HUES48 (cell line): ENCODE data around the gene TMEM9B.
"Not testable (repeated sequence)": the region's sequence is repeated elsewhere in the genome, so short reads cannot be mapped to it uniquely, and the experiment has no call there.

Experiments used
- H3K27ac ChIP-seq: one replicate; pipeline ENCODE4 v1.7.0; 2013; ENCODE audit warnings: low read depth, low read length, inconsistent platforms
- H3K27me3 ChIP-seq: 2 replicates; pipeline ENCODE4 v1.6.1; 2013; ENCODE audit warnings: mild to moderate bottlenecking, low read length; ENCODE audit not compliant: control insufficient read depth, insufficient read depth
- H3K36me3 ChIP-seq: 2 replicates; pipeline ENCODE4 v1.6.1; 2013; ENCODE audit warnings: low read length; ENCODE audit not compliant: control insufficient read depth, insufficient read depth
- H3K4me1 ChIP-seq: 2 replicates; pipeline ENCODE4 v1.6.1; 2013; ENCODE audit warnings: mild to moderate bottlenecking, low read length; ENCODE audit not compliant: control insufficient read depth, insufficient read depth
- H3K4me3 ChIP-seq: 2 replicates; pipeline ENCODE4 v1.5.1; 2013; ENCODE audit warnings: mild to moderate bottlenecking, low read depth, low read length
- H3K9ac ChIP-seq: 2 replicates; pipeline ENCODE4 v1.6.1; 2013; ENCODE audit warnings: mild to moderate bottlenecking, low read depth, low read length, moderate library complexity
- H3K9me3 ChIP-seq: 2 replicates; pipeline ENCODE4 v1.6.1; 2013; ENCODE audit warnings: low read length; ENCODE audit not compliant: control insufficient read depth, insufficient read depth

TMEM9B gene

DNA sequence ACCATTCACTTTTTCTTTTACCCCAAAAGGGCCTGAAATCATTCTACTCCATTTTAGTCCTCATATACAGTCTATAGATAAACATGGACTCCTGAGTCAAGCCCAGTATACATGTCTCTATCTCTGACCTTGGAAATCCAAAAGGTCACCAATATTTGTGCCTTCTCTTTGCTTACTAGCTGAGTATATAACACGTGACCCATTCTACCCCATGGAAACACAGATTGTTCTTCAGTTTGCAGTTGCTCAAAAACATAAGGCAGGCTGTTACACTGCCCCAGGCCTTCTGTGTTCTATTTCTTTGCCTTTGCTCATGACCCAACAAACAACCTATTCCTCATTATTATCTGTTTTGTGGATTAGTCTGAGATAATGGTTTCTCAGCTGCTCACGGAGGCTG lies 33.8 kb upstream of the TMEM9B start:
- no peaks in the 10 kb centered on the region for H3K9me3 ChIP-seq
- H3K4me1 ChIP-seq: peaks cover 4% of the 10 kb centered on the region; the same call in 1 of the 2 replicates
- H3K4me3 ChIP-seq: no peak overlapping the region
- H3K9ac ChIP-seq: no peak overlapping the region
- no peak overlapping the region for H3K27ac ChIP-seq
- H3K27me3 ChIP-seq: peaks cover 23% of the 10 kb centered on the region
- H3K36me3 ChIP-seq: no peaks in the 10 kb centered on the region

DNA sequence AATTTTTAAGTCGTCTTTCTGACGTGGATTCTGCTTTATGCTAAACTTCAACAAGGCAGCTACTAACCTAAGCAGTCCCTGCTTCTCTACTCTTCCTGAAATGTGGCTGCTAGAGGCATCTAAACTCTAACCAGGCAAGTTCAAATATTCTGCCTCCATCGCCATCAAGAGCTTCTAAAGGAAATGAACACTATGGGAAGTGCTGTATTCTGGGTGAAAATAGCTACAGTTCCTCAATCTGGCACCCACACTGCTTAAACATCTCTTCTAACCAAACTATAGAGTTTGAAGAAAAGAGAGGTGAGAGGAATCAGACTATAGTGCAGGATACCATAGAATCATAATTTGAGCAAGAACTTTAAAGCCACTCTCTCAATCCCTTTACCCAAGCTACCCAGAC lies 33.2 kb upstream of the TMEM9B start:
- H3K36me3 ChIP-seq: no peaks in the 10 kb centered on the region
- no peak overlapping the region for H3K27ac ChIP-seq
- H3K9me3 ChIP-seq: no peaks in the 10 kb centered on the region
- no peak overlapping the region for H3K4me3 ChIP-seq
- H3K27me3 ChIP-seq: peaks cover 17% of the 10 kb centered on the region
- H3K9ac ChIP-seq: no peak overlapping the region
- H3K4me1 ChIP-seq: no peaks in the 10 kb centered on the region

DNA sequence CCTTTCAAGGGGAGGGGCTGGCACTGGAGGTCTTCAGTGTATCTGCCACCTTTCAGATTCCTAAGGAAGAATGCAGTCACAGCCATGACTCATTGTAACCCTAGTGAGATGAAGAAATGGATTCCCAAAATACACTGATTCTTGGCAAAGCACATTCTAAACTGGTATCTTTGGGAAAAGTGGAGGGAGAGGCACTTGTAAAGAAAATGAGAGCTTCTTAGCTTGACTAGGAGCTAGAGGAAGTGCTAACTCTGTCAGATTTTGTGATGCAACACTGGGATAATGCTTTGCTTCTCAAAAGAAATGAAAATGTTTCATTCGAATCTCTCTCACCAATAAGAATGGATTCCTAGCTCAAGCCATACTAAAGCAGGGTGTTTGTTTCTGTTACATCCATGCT lies 25.2 kb upstream of the TMEM9B start:
- Histone ChIP-seq H3K27ac (no peak overlapping the region), H3K9ac (no peak overlapping the region), H3K4me1 (no peaks in the 10 kb centered on the region), H3K27me3 (no peaks in the 10 kb centered on the region), H3K36me3 (no peaks in the 10 kb centered on the region), H3K9me3 (no peaks in the 10 kb centered on the region), H3K4me3 (no peak overlapping the region)

DNA sequence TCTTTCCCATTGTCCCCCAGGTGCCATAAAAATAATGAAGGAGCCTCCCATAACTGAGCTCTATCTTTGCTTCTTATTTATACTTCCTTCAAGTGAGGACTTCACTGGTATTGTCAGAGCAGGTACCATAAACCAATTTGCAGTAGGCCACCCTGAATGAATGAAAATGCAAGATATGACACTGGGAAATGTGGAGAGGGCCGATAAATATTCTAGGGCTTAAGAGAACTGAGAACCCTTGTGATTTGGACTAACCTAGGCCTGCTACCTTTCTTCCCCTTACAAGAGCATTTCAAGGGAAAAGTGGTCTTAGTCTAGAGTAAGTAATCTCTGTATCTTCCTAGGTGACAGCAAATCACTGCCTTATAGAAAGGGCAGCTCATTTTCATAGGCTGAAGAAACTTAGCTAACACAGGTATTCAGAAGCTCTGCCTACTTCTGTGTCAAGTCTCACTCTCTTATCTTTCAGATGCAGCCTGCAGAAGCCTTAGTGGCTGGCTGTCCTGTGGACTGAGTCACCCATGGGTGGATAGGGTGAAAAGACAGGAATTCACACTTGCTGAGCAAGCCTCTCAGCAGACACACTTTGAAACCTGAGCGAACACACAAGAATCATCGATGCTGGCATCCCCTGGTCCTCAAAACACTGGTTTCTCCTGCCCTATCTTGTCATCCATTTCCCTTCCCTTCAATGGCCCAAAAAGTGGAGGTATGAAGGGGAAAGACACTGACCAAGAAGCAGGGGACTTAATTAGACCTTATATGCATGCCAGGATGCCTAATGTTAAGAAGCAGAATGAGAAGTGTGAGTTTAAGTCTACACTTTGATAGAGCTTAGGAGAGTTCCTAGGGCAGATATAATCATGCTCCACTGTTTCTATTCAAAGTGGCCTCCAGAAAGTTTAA lies 24.3 kb upstream of the TMEM9B start:
- Histone ChIP-seq H3K27ac (no peak overlapping the region), H3K4me3 (no peak overlapping the region), H3K9ac (no peak overlapping the region), H3K4me1 (no peaks in the 10 kb centered on the region), H3K36me3 (no peaks in the 10 kb centered on the region), H3K27me3 (no peaks in the 10 kb centered on the region), H3K9me3 (no peaks in the 10 kb centered on the region)

DNA sequence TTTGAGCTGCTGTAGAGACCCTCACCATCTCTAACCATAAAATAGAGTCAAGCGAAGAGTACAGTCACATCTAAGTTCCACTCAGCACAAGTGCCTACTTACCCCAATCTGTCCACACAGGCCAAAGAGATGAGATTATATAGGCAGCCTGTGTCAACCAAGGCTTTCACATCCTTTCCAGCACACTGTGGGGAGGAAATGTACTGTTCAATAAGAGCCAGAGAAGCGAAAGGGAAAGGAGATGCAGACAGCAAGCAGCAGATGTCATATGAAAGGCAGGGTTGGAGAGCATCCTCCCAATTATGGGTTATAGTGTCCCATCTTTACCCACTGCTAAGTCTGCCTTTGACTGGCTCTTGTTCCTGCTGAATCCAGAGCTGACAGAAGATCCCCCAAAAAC lies 23.2 kb upstream of the TMEM9B start:
- Histone ChIP-seq H3K36me3 (no peaks in the 10 kb centered on the region), H3K27me3 (no peaks in the 10 kb centered on the region), H3K27ac (no peak overlapping the region), H3K4me1 (no peaks in the 10 kb centered on the region), H3K9me3 (no peaks in the 10 kb centered on the region), H3K4me3 (no peak overlapping the region), H3K9ac (no peak overlapping the region)

DNA sequence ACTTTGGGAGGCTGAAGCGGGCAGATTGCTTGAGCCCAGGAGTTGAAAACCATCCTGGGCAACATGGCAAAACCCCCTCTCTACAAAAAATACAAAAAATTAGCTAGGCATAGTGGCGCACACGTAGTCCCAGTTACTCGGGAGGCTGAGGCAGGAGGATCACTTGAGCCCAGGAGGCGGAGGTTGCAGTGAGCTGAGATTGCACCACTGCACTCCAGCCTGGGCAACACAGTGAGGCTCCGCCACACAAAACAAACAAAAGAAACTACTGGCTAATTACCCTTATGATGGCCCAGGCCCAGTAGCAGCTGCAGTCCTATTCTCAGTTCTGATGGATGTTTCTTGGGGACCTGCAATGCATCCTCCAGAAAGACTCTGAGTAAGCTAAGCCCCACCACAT lies 22.5 kb upstream of the TMEM9B start:
- not testable (repeated sequence) for H3K9me3 ChIP-seq, H3K36me3 ChIP-seq, H3K27ac ChIP-seq, H3K9ac ChIP-seq, H3K27me3 ChIP-seq, H3K4me3 ChIP-seq, H3K4me1 ChIP-seq

DNA sequence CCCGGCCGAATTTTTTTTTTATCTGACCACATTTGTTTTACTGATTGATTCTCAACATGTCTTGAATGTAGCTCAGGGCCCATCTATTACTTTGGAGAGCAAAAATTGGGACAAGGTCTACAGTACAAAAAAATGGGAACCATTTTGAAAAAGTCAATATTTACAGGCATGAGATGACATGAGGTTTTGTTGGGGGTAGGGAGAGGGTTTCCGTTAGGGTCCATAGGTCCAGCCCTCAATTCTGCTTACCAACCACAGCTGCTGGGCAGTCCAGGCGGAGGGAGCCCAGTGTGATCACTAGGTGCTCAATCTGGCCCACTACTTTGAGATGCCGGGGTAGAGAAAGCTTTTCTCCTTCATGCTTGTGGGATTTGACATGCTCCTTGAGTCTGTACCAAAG lies 21.2 kb upstream of the TMEM9B start:
- Histone ChIP-seq H3K9me3 (no peaks in the 10 kb centered on the region), H3K27me3 (no peaks in the 10 kb centered on the region), H3K36me3 (no peaks in the 10 kb centered on the region), H3K4me3 (no peak overlapping the region), H3K27ac (no peak overlapping the region), H3K4me1 (no peaks in the 10 kb centered on the region), H3K9ac (no peak overlapping the region)

DNA sequence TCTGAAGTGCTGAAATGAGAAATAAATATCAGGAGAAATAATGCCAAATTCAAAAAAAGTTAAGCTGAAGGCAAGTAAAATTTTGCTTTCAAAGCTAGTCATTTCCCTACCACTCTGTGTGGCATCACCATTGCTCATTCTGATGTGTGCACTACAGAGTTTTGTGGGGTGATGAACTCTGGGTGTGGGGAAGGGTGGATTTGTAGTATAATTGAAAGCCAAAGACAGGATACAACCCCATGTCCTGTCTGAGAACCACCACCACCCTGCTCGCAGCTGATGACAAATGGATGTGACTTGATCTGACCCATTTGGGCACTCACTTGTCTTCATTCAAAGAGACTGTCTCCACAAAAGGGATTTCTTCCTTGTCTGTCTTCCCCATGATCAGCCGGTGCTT lies 19.3 kb upstream of the TMEM9B start:
- Histone ChIP-seq H3K27ac (no peak overlapping the region), H3K4me1 (no peaks in the 10 kb centered on the region), H3K27me3 (no peaks in the 10 kb centered on the region), H3K4me3 (no peak overlapping the region), H3K9me3 (no peaks in the 10 kb centered on the region), H3K9ac (no peak overlapping the region), H3K36me3 (no peaks in the 10 kb centered on the region)

DNA sequence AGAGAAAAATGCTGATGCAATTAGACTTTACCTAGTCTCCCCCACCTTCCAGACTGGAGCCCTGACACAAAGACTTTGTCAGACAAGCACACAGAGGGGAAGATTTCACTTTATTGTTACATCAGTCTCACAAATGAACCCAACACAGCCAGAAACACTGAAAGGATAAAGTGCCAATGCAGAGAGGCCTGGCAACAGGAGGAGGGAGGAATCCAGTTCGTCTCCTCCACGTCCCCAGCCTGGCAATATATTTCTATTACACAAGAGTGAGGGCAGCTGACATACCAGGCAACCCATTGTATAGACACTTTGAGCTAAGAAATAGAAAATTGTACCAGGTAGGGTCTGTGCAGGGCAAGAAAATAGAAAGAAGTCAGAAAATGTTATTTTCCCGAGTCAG lies 16.2 kb upstream of the TMEM9B start:
- Histone ChIP-seq H3K9ac (no peak overlapping the region), H3K36me3 (no peaks in the 10 kb centered on the region)

DNA sequence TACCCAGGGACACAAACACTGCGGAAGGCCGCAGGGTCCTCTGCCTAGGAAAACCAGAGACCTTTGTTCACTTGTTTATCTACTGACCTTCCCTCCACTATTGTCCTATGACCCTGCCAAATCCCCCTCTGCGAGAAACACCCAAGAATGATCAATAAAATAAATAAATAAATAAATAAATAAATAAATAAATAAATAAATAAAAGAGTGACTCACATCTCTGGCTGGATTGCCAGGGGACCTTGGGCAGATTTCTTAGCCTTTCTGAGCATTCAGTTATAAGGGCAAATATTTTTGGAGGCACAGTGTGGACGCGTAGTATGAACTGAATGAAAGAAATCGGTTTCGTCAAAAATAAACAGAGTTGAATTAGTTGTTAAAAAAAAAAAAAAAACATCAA lies 15.1 kb upstream of the TMEM9B start:
- H3K36me3 ChIP-seq, H3K27me3 ChIP-seq, H3K9ac ChIP-seq, H3K9me3 ChIP-seq, H3K4me3 ChIP-seq, H3K4me1 ChIP-seq, H3K27ac ChIP-seq: not testable (repeated sequence)

More for the DNA sequence above, 16.2 kb upstream of the TMEM9B start:
- Histone ChIP-seq H3K27me3 (no peaks in the 10 kb centered on the region), H3K9me3 (no peaks in the 10 kb centered on the region), H3K4me1 (no peaks in the 10 kb centered on the region), H3K27ac (no peak overlapping the region), H3K4me3 (no peak overlapping the region)

DNA sequence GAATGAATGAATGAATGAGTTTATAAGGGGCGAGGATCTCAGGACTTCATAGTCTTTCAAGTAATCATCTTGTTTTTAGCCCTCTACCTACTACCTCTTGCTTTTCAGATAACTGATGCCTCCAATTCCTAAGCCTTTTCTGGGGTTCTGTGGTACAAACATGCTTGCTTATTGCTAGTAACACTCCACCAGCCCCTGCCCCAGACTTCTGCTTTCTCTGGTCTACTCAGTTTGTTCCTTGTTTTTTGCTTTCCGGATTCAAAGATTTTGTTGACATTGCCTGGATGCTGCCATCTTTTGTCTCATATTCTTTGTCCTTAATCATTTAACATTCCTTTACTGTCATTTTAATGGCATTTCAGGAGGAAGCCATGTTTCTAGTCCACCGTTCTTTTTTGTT lies 8.9 kb upstream of the TMEM9B start:
- Histone ChIP-seq H3K9ac (no peak overlapping the region), H3K4me3 (no peak overlapping the region), H3K27me3 (no peaks in the 10 kb centered on the region), H3K4me1 (no peaks in the 10 kb centered on the region), H3K9me3 (no peaks in the 10 kb centered on the region), H3K36me3 (no peaks in the 10 kb centered on the region), H3K27ac (no peak overlapping the region)
